Common myeloid progenitor, CD34-positive (primary cell): ENCODE data around the gene TBC1D22A.

Source experiments
- CTCF ChIA-PET: fragments of 350-600 bp; sonication (Branson Sonifier 250); formaldehyde crosslinking; loops from one replicate; lab custom pipeline; 2021; ENCODE audit warnings: antibody characterized with exemption; lab: Charles Lee
- POLR2A ChIA-PET: fragments of 350-600 bp; sonication (Branson Sonifier 250); formaldehyde crosslinking; loops from one replicate; lab custom pipeline; 2021; ENCODE audit warnings: antibody characterized with exemption; lab: Charles Lee
- DNase-seq, 3 donors: peaks; one replicate each; pipeline versions ENCODE4 v3.0.0 to v3.0.0-alpha.2; 2013
- H3K27ac ChIP-seq, 2 experiments: 1 replicate in 1 of 2; 2 replicates in 1 of 2; pipeline ENCODE4 v1.7.0; 2013; ENCODE audit warnings: inconsistent platforms in 2 of 2, low read length in 2 of 2, mild to moderate bottlenecking in 2 of 2, low read depth in 1 of 2, moderate library complexity in 1 of 2; ENCODE audit not compliant: severe bottlenecking in 2 of 2, insufficient read depth in 1 of 2, poor library complexity in 1 of 2
- H3K27me3 ChIP-seq, 5 experiments: replicated peaks in 2 of 5; 1 replicate in 3 of 5; 2 replicates in 2 of 5; pipeline versions ENCODE4 v1.6.1 to v1.7.0; 2013; ENCODE audit warnings: low read length in 4 of 5, mild to moderate bottlenecking in 2 of 5, moderate library complexity in 2 of 5, inconsistent platforms in 1 of 5; ENCODE audit not compliant: insufficient read depth in 5 of 5, control insufficient read depth in 4 of 5
- H3K36me3 ChIP-seq, 4 experiments: 1 replicate in 2 of 4; 2 replicates in 2 of 4; pipeline versions ENCODE4 v1.6.1 to v1.7.0; 2013; ENCODE audit warnings: low read length in 3 of 4, control low read depth in 1 of 4, mild to moderate bottlenecking in 1 of 4; ENCODE audit not compliant: control insufficient read depth in 4 of 4, insufficient read depth in 4 of 4
- H3K4me1 ChIP-seq, 4 experiments: 1 replicate in 3 of 4; 2 replicates in 1 of 4; pipeline versions ENCODE4 v1.6.1 to v1.7.1; 2013; ENCODE audit warnings: low read length in 3 of 4, mild to moderate bottlenecking in 3 of 4, control low read depth in 1 of 4, inconsistent platforms in 1 of 4, moderate library complexity in 1 of 4; ENCODE audit not compliant: control insufficient read depth in 4 of 4, insufficient read depth in 4 of 4; ENCODE audit errors: control extremely low read depth in 1 of 4
- H3K4me3 ChIP-seq, 7 experiments: 1 replicate in 4 of 7; 2 replicates in 3 of 7; pipeline versions ENCODE4 v1.5.1 to v1.7.0; 2013; ENCODE audit warnings: mild to moderate bottlenecking in 7 of 7, low read length in 6 of 7, moderate library complexity in 6 of 7, inconsistent platforms in 2 of 7, low read depth in 2 of 7, control low read depth in 1 of 7; ENCODE audit not compliant: insufficient read depth in 4 of 7, control insufficient read depth in 1 of 7; ENCODE audit errors: extremely low read depth in 1 of 7
- H3K9me3 ChIP-seq, 5 experiments: 1 replicate in 4 of 5; 2 replicates in 1 of 5; pipeline versions ENCODE4 v1.6.1 to v1.7.1; 2013; ENCODE audit warnings: low read length in 4 of 5, mild to moderate bottlenecking in 2 of 5, inconsistent platforms in 1 of 5, low read depth in 1 of 5, moderate library complexity in 1 of 5; ENCODE audit not compliant: control insufficient read depth in 4 of 5, insufficient read depth in 2 of 5; ENCODE audit errors: control extremely low read depth in 1 of 5
- WGBS: methylation state at CpG from one replicate; pipeline ENCODE4 v1.1.5; 2013; ENCODE audit not compliant: insufficient coverage; 5-methylcytosine and 5-hydroxymethylcytosine counted together

The TBC1D22A gene

GRCh38 chr22:47199261-47199978, 437.0 kb downstream of the TBC1D22A start:
- H3K27me3 ChIP-seq = peaks cover 0 to 2% (median 0%) of the 10 kb centered on the region in 5 experiments
- no peak for DNase-seq
- no peaks in the 10 kb centered on the region for H3K36me3 ChIP-seq
- POLR2A ChIA-PET = no interaction called here
- CTCF ChIA-PET = no interaction called here
- no peaks in the 10 kb centered on the region for H3K9me3 ChIP-seq
- no peak overlapping the region for H3K4me3 ChIP-seq
- no peak overlapping the region for H3K27ac ChIP-seq
- H3K4me1 ChIP-seq = no peaks in the 10 kb centered on the region
- WGBS = 92% methylated on average over 32 of the region's 33 CpGs

- no peaks in the 10 kb centered on the region for H3K36me3 ChIP-seq
- H3K27me3 ChIP-seq = peaks cover 0 to 2% (median 0%) of the 10 kb centered on the region in 5 experiments
- no peaks in the 10 kb centered on the region for H3K4me1 ChIP-seq
- no peak overlapping the region for H3K4me3 ChIP-seq
- WGBS = 90% methylated on average over 10 of the region's 10 CpGs
- no peaks in the 10 kb centered on the region for H3K9me3 ChIP-seq
- CTCF ChIA-PET = no interaction called here
- no peak overlapping the region for H3K27ac ChIP-seq
- no peak for DNase-seq
- POLR2A ChIA-PET = no interaction called here
Observed at GRCh38 chr22:47199979-47200272, 437.5 kb downstream of the TBC1D22A start.

GRCh38 chr22:47200273-47201051, 438.0 kb downstream of the TBC1D22A start:
- H3K4me1 ChIP-seq = no peaks in the 10 kb centered on the region
- H3K9me3 ChIP-seq = no peaks in the 10 kb centered on the region
- H3K36me3 ChIP-seq = no peaks in the 10 kb centered on the region
- ChIA-PET CTCF (interaction anchor here (1.2 kb wide), 1 partner anchor 14 kb away, joined by 3 read pairs; no protein-coding TSS in a partner anchor), POLR2A (no interaction called here)
- peaks cover 0 to 2% (median 0%) of the 10 kb centered on the region in 5 experiments for H3K27me3 ChIP-seq
- no peak overlapping the region for H3K27ac ChIP-seq
- 84% methylated on average over 25 of the region's 25 CpGs for WGBS
- no peak for DNase-seq
- H3K4me3 ChIP-seq = no peak overlapping the region

GRCh38 chr22:47201186-47201995, 438.9 kb downstream of the TBC1D22A start:
- no peak overlapping the region for H3K27ac ChIP-seq
- DNase-seq = no peak
- H3K4me1 ChIP-seq = no peaks in the 10 kb centered on the region
- H3K27me3 ChIP-seq = peaks cover 0 to 2% (median 0%) of the 10 kb centered on the region in 5 experiments
- H3K36me3 ChIP-seq = no peaks in the 10 kb centered on the region
- CTCF ChIA-PET = interaction anchor here (1.2 kb wide), 1 partner anchor 13 kb away, joined by 3 read pairs; no protein-coding TSS in a partner anchor
- POLR2A ChIA-PET = no interaction called here
- no peaks in the 10 kb centered on the region for H3K9me3 ChIP-seq
- H3K4me3 ChIP-seq = no peak overlapping the region
- WGBS = 94% methylated on average over 12 of the region's 15 CpGs

GRCh38 chr22:47201996-47202818, 439.8 kb downstream of the TBC1D22A start:
- Histone ChIP-seq H3K36me3 (no peaks in the 10 kb centered on the region), H3K9me3 (no peaks in the 10 kb centered on the region), H3K4me1 (no peaks in the 10 kb centered on the region), H3K27me3 (no peaks in the 10 kb centered on the region), H3K27ac (no peak overlapping the region), H3K4me3 (no peak overlapping the region)
- 94% methylated on average over 25 of the region's 27 CpGs for WGBS
- DNase-seq = no peak
- ChIA-PET POLR2A (no interaction called here), CTCF (interaction anchor here (1.2 kb wide), 1 partner anchor 12 kb away, joined by 3 read pairs; no protein-coding TSS in a partner anchor)

GRCh38 chr22:47202819-47203553, 440.5 kb downstream of the TBC1D22A start:
- WGBS = 95% methylated on average over 14 of the region's 16 CpGs
- Histone ChIP-seq H3K9me3 (no peaks in the 10 kb centered on the region), H3K36me3 (no peaks in the 10 kb centered on the region), H3K27ac (no peak overlapping the region), H3K4me1 (no peaks in the 10 kb centered on the region), H3K27me3 (no peaks in the 10 kb centered on the region), H3K4me3 (no peak overlapping the region)
- DNase-seq = no peak
- POLR2A ChIA-PET = no interaction called here
- CTCF ChIA-PET = no interaction called here
